K562 (cell line): ENCODE measurements around the gene ACSF3. TPM values are rescaled to one million over a fixed set of nuclear protein-coding genes. Genes with fewer than 3 reads are reported as not detected.

Experiments used
- ATAC-seq: fragments of 200-7000 bp; cut with Tn5 transposase; 3 replicates; pipeline ENCODE4 v1.9.1; 2020; ENCODE audit warnings: moderate library complexity
- BruUV-seq: library from RNA; stranded (reverse); fragments of 400-500 nt; replicated peaks from 2 replicates; lab custom pipeline; 2021; lab: Mats Ljungman, UMichigan
- CTCF ChIA-PET: fragments of 300-600 bp; formaldehyde crosslinking; extraction: SDS; loops from one replicate; lab custom pipeline; 2021; ENCODE audit warnings: low intra/inter-chr PET ratio; lab: Yijun Ruan, JAX
- POLR2A ChIA-PET: fragments of 300-600, 350-650 bp; sonication (Branson Sonifier 250); formaldehyde crosslinking; extraction: SDS; loops from one replicate; lab custom pipeline; 2021; ENCODE audit warnings: antibody characterized with exemption, inconsistent platforms; lab: Yijun Ruan, JAX
- DNase-seq, 4 experiments: peaks; one replicate each; pipeline versions ENCODE4 v3.0.0 to v3.0.0-alpha.2; 2011 to 2018; ENCODE audit warnings: low spot score in 3 of 4, mixed read lengths in 3 of 4; ENCODE audit errors: extremely low read depth in 1 of 4
- FAIRE-seq: peaks from 2 replicates; lab custom pipeline; 2011; peaks lifted over from hg19 to GRCh38; lab: Jason Lieb, UNC
- H2AFZ ChIP-seq: 2 replicates; pipeline ENCODE4 v1.6.0; 2011; ENCODE audit warnings: low read depth, low read length, control low read depth, inconsistent platforms
- H3K27ac ChIP-seq: fragments of 200-600 bp; 3 replicates; pipeline ENCODE4 v1.8.0; 2011; ENCODE audit warnings: low read depth, mild to moderate bottlenecking, control low read depth, inconsistent platforms, low read length, moderate library complexity, mixed read lengths; ENCODE audit errors: extremely low read depth
- H3K27me3 ChIP-seq, 2 experiments: fragments of 300-600 bp in 1 of 2; 2 replicates in 1 of 2; 3 replicates in 1 of 2; pipeline versions ENCODE4 v1.6.0 to v1.8.0; 2011; ENCODE audit warnings: inconsistent platforms in 2 of 2, low read length in 2 of 2, mild to moderate bottlenecking in 1 of 2, mixed read lengths in 1 of 2, moderate library complexity in 1 of 2; ENCODE audit not compliant: control insufficient read depth in 2 of 2, insufficient read depth in 2 of 2
- H3K36me3 ChIP-seq: fragments of 300-600 bp; 3 replicates; pipeline ENCODE4 v1.8.0; 2011; ENCODE audit warnings: mild to moderate bottlenecking, low read length, inconsistent platforms; ENCODE audit not compliant: control insufficient read depth, insufficient read depth
- H3K4me1 ChIP-seq, 2 experiments: fragments of 200-600 bp in 1 of 2; replicated peaks in 1 of 2; 2 replicates in 1 of 2; 3 replicates in 1 of 2; pipeline versions ENCODE4 v1.5.1 to v1.8.0; 2011; ENCODE audit warnings: inconsistent platforms in 2 of 2, low read length in 2 of 2, mild to moderate bottlenecking in 1 of 2, mixed read lengths in 1 of 2, moderate library complexity in 1 of 2; ENCODE audit not compliant: control insufficient read depth in 2 of 2, insufficient read depth in 2 of 2
- H3K4me2 ChIP-seq: 2 replicates; pipeline ENCODE4 v1.6.1; 2011; ENCODE audit warnings: low read length, control low read depth, inconsistent platforms, mixed read lengths; ENCODE audit not compliant: insufficient read depth
- H3K4me3 ChIP-seq: fragments of 200-600 bp; sonication (generic), shearing (Covaris generic); 2 replicates; pipeline ENCODE4 v1.5.1; 2016; ENCODE audit warnings: control low read depth, inconsistent platforms
- H3K79me2 ChIP-seq: fragments of 200-600 bp; 3 replicates; pipeline ENCODE4 v1.8.0; 2011; ENCODE audit warnings: low read length, inconsistent platforms; ENCODE audit not compliant: control insufficient read depth, insufficient read depth
- H3K9ac ChIP-seq, 2 experiments: 2 replicates each; pipeline versions ENCODE4 v1.6.0 to v1.6.1; 2011; ENCODE audit warnings: low read depth in 2 of 2, low read length in 2 of 2, control low read depth in 1 of 2, inconsistent platforms in 1 of 2, mild to moderate bottlenecking in 1 of 2, mixed read lengths in 1 of 2; ENCODE audit not compliant: insufficient read depth in 1 of 2
- H3K9me1 ChIP-seq: one replicate; pipeline ENCODE4 v1.6.0; 2011; ENCODE audit warnings: inconsistent platforms, mild to moderate bottlenecking, low read length, moderate library complexity; ENCODE audit not compliant: control insufficient read depth, insufficient read depth
- H3K9me3 ChIP-seq: replicated peaks from 2 replicates; pipeline ENCODE4 v1.5.1; 2011; ENCODE audit warnings: low read depth, low read length, inconsistent platforms; ENCODE audit not compliant: control insufficient read depth, insufficient read depth
- H4K20me1 ChIP-seq: replicated peaks from 2 replicates; pipeline ENCODE4 v1.6.1; 2011; ENCODE audit warnings: low read length, inconsistent platforms, mixed read lengths; ENCODE audit not compliant: control insufficient read depth, insufficient read depth
- CREB1 ChIP-seq, 2 experiments: sonication (generic) in 1 of 2; formaldehyde crosslinking in 1 of 2; IDR thresholded peaks; 2 replicates each; pipeline versions ENCODE4 v1.6.1 to v1.8.0; 2012 to 2022; ENCODE audit warnings: inconsistent platforms in 1 of 2, mild to moderate bottlenecking in 1 of 2, missing genetic modification reagents in 1 of 2, moderate library complexity in 1 of 2
- CREM ChIP-seq: IDR thresholded peaks from 2 replicates; pipeline ENCODE4 v1.6.1; 2014; ENCODE audit warnings: antibody characterized with exemption, low read depth
- DMBX1 ChIP-seq: fragments of 250-450 bp; sonication (Bioruptor Pico); IDR thresholded peaks from 2 replicates; pipeline ENCODE4 v1.8.0; 2022; ENCODE audit warnings: inconsistent platforms, mild to moderate bottlenecking, moderate library complexity, borderline replicate concordance
- EGR1 ChIP-seq: fragments of 450-650 bp; conservative IDR thresholded peaks from 2 replicates; pipeline ENCODE4 v1.6.1; 2017; ENCODE audit warnings: mild to moderate bottlenecking
- ELF1 ChIP-seq: fragments of 200-800 bp; sonication (Bioruptor generic); IDR thresholded peaks from 2 replicates; pipeline ENCODE4 v1.6.1; 2016; ENCODE audit warnings: missing genetic modification characterization, missing compliant biosample characterization
- HMGN3 ChIP-seq: IDR thresholded peaks from 2 replicates; pipeline ENCODE4 v1.6.1; 2011; ENCODE audit warnings: borderline replicate concordance, low read depth, mild to moderate bottlenecking, mixed read lengths, low read length; ENCODE audit not compliant: insufficient read length; ENCODE audit errors: extremely low read depth
- HNRNPLL ChIP-seq: fragments of 200-400 bp; formaldehyde crosslinking; IDR thresholded peaks from 2 replicates; pipeline ENCODE4 v1.6.1; 2017; ENCODE audit warnings: low read length, low read depth, mild to moderate bottlenecking; ENCODE audit not compliant: poor library complexity, severe bottlenecking
- KDM1A ChIP-seq, 2 experiments: fragments of 450-650 bp; IDR thresholded peaks; 2 replicates each; pipeline ENCODE4 v1.6.1; 2016; ENCODE audit warnings: mild to moderate bottlenecking in 2 of 2
- NFE2L1 ChIP-seq: fragments of 450-650 bp; IDR thresholded peaks from 2 replicates; pipeline ENCODE4 v1.6.1; 2016; ENCODE audit warnings: missing genetic modification characterization, low read depth, mild to moderate bottlenecking, missing compliant biosample characterization, moderate library complexity, borderline replicate concordance
- NFRKB ChIP-seq: fragments of 450-650 bp; IDR thresholded peaks from 2 replicates; pipeline ENCODE4 v1.6.1; 2016; ENCODE audit warnings: low read depth
- PHF8 ChIP-seq: fragments of 200-600 bp; sonication (generic); IDR thresholded peaks from 2 replicates; pipeline ENCODE4 v1.6.1; 2012; ENCODE audit warnings: mixed run types, mild to moderate bottlenecking, inconsistent platforms, low read length, moderate library complexity, borderline replicate concordance
- PHTF2 ChIP-seq: fragments of 250-450 bp; sonication (Bioruptor Pico); IDR thresholded peaks from 2 replicates; pipeline ENCODE4 v1.5.0; 2021; ENCODE audit warnings: mild to moderate bottlenecking
- TAL1 ChIP-seq: fragments of 450-650 bp; IDR thresholded peaks from 2 replicates; pipeline ENCODE4 v1.6.1; 2016; ENCODE audit warnings: mild to moderate bottlenecking
- ZBTB17 ChIP-seq: fragments of 450-650 bp; formaldehyde crosslinking; IDR thresholded peaks from 2 replicates; pipeline ENCODE4 v1.4.0; 2020; ENCODE audit warnings: mild to moderate bottlenecking
- ZNF165 ChIP-seq: fragments of 250-450 bp; sonication (Bioruptor Pico); IDR thresholded peaks from 2 replicates; pipeline ENCODE4 v1.4.0; 2020; ENCODE audit warnings: borderline replicate concordance
- WGBS: fragments of 100-300 bp; shearing (Covaris generic); methylation state at CpG from one replicate; pipeline ENCODE4 v1.1.6; 2016; ENCODE audit warnings: low coverage, mixed read lengths; ENCODE audit not compliant: insufficient coverage; ENCODE audit errors: missing lambda C conversion rate; 5-methylcytosine and 5-hydroxymethylcytosine counted together
- in situ Hi-C: fragments of 300-500 bp; cut with MboI; formaldehyde crosslinking; loops from 4 replicates; pipeline ENCODE4 v1.15.0; 2018; ENCODE audit warnings: inconsistent platforms, mixed read lengths
- intact Hi-C: fragments of 100-400 bp; cut with micrococcal nuclease; formaldehyde crosslinking; loops from 2 replicates; pipeline ENCODE4 v1.14.2; 2022
- polyA plus RNA-seq, 8 experiments: library from polyadenylated mRNA; depleted of rRNA in 4 of 8; stranded (reverse) in 5 of 8; unstranded in 3 of 8; fragments of >200 nt; fragmentation: Nextera tagmentation in 2 of 8; fragmentation: Illumina TruSeq in 1 of 8; extraction: Ambion mirVana in 2 of 8; extraction: Trizol in 1 of 8; gene quantifications; 2 replicates each; pipeline versions ENCODE4 v1.2.1 to v1.2.3, GENCODE V29; 2011 to 2014; ENCODE audit warnings: inconsistent platforms in 1 of 8, missing spikeins in 1 of 8
- total RNA-seq, 7 experiments: library from RNA; depleted of rRNA in 6 of 7; stranded (reverse); fragments of >200 nt in 6 of 7; fragmentation: Illumina TruSeq in 2 of 7; extraction: Trizol in 2 of 7; gene quantifications; 2 replicates each; pipeline versions ENCODE4 v1.2.1 to v1.2.3, GENCODE V29; 2011 to 2021; ENCODE audit warnings: low replicate concordance in 1 of 7
- TF ChIP-seq, protein P1 (sequence below): fragments of 450-650 bp; IDR thresholded peaks from 2 replicates; pipeline ENCODE4 v1.6.1; 2014; ENCODE audit warnings: low read depth, mild to moderate bottlenecking, moderate library complexity, borderline replicate concordance

The ACSF3 gene
- total and polyA plus RNA-seq, 9 of the 15 experiments (the other 6 are each of a cell fraction or from before 2014, with no cell fraction given), result 0.77 to 32.8 (median 14.7) TPM

DNA sequence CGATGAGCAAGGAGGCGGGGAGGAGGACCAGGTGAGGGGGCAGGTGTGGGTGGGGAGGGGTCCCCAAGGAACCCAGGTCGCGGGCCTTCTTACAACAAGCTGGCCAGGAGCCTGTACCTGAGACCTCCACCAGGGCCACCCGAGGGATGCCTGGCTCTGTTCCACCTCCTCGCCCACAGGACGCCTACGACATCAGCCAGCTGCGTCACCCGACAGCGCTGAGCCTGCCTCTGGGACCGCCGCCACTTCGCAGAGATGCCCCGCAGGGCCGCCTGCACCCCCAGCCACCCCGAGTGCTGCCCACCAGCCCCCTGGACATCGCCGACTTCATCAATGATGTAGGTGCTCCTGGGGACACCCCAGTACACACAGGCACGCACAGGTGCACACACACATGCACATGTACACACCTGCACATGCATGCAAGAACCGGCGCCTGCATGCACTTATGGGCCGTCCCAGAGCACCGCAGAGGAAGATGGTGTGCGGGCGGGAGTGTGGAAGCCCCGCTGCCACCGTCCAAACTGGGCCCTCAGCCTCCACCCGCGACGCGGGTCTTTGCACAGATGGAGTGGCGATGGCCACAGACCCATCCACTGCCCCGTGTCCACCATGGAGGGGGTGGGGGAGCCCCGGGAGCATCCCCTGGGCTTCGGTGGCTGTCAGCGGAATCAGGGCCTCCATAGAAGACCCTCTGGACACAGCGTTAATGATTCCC lies 100.1 kb downstream of the ACSF3 start:
- Histone ChIP-seq H3K4me3 (peak overlapping the region; percentile 19), H3K4me1 (peaks cover 0 to 70% of the 10 kb centered on the region in 2 experiments; a peak in 4 of 5 replicates), H3K9me3 (no peaks in the 10 kb centered on the region), H3K79me2 (no peaks in the 10 kb centered on the region), H3K9ac (peak overlapping the region in 1 of 2 experiments; percentile 55; a peak in 1 of 4 replicates), H2AFZ (peak overlapping the region; percentile 66; the same call in 1 of the 2 replicates), H4K20me1 (no peaks in the 10 kb centered on the region), H3K9me1 (no peaks in the 10 kb centered on the region), H3K27ac (no peak overlapping the region), H3K36me3 (no peaks in the 10 kb centered on the region), H3K4me2 (peak overlapping the region; percentile 64), H3K27me3 (peaks cover 0 to 14% of the 10 kb centered on the region in 2 experiments; a peak in 1 of 5 replicates)
- CTCF ChIA-PET, result no interaction called here
- no TSS peak for BruUV-seq
- no peak for DNase-seq
- 59% methylated on average over 28 of the region's 38 CpGs for WGBS
- no peak for FAIRE-seq
- POLR2A ChIA-PET, result interaction anchor here (0.7 to 1.6 kb wide), 2 partner anchors 382 to 694 kb away, joined by 3 to 7 read pairs; partner anchors contain the start of gene APRT
- intact Hi-C loops (no loop called here), in situ Hi-C loops (no loop called here)
- TF ChIP-seq PHF8 (0 out of 2 replicates have a peak, but pooled peaks have one; percentile 1), PHTF2 (CRISPR knock-in tag) (no peak), ZNF165 (CRISPR knock-in tag) (no peak), KDM1A (IDR thresholded peaks at IDR 0.05) (peak in 1 of 2 experiments; percentile 10; a peak in 1 of 4 replicates), HMGN3 (no peak), ZBTB17 (CRISPR knock-in tag) (no peak), ELF1 (tag) (no peak), DMBX1 (CRISPR knock-in tag) (no peak), NFE2L1 (tag) (no peak), HNRNPLL (no peak), NFRKB (no peak), CREB1 (IDR thresholded peaks at IDR 0.05) (peak; percentile 30; the same call in 1 of the 2 replicates), CREB1 (CRISPR knock-in tag; IDR thresholded peaks at IDR 0.05) (no peak), TAL1 (no peak), EGR1 (peak; percentile 52), CREM (0 out of 2 replicates have a peak, but pooled peaks have one; percentile 40)
- TF ChIP-seq, protein P1, sequence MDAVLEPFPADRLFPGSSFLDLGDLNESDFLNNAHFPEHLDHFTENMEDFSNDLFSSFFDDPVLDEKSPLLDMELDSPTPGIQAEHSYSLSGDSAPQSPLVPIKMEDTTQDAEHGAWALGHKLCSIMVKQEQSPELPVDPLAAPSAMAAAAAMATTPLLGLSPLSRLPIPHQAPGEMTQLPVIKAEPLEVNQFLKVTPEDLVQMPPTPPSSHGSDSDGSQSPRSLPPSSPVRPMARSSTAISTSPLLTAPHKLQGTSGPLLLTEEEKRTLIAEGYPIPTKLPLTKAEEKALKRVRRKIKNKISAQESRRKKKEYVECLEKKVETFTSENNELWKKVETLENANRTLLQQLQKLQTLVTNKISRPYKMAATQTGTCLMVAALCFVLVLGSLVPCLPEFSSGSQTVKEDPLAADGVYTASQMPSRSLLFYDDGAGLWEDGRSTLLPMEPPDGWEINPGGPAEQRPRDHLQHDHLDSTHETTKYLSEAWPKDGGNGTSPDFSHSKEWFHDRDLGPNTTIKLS, result no peak
- ATAC-seq, result 0 out of 3 replicates have a peak, but pooled peaks have one; percentile 4
